ENCODE data around the gene ARMCX6.
A peak's percentile ranks its signal among the peaks of the same experiment; 100 is the strongest.
"Not testable (repeated sequence)": the region's sequence is repeated elsewhere in the genome, so short reads cannot be mapped to it uniquely, and the experiment has no call there.

The ARMCX6 gene

GRCh38 chrX:101617211-101618191 lies at the start of gene ARMCX6:
TSS of gene ARMCX6 (minus strand) at chrX:101618000. CDS start at chrX:101616620, 1,380 bp downstream.
- no peak for FAIRE-seq

GRCh38 chrX:101659601-101660063 lies 41.8 kb upstream of the ARMCX6 start, which contains the start of gene ARMCX2:
TSS of gene ARMCX2 (minus strand) at chrX:101659850. CDS start at chrX:101657588, 2,262 bp downstream.
- no peak for FAIRE-seq

GRCh38 chrX:101658661-101659491 lies 41.1 kb upstream of the ARMCX6 start:
- no peak for FAIRE-seq

GRCh38 chrX:101657495-101657894 lies 39.7 kb upstream of the ARMCX6 start:
- FAIRE-seq = no peak

- no peak for FAIRE-seq
Observed at GRCh38 chrX:101656817-101657216, 39.0 kb upstream of the ARMCX6 start.

- FAIRE-seq = no peak
Observed at GRCh38 chrX:101655534-101655933, 37.7 kb upstream of the ARMCX6 start.

- FAIRE-seq = not testable (repeated sequence)
Observed at GRCh38 chrX:101647716-101648115, 29.9 kb upstream of the ARMCX6 start.

GRCh38 chrX:101642093-101642492 lies 24.3 kb upstream of the ARMCX6 start:
- FAIRE-seq = no peak

GRCh38 chrX:101639583-101639982 lies 21.8 kb upstream of the ARMCX6 start:
- no peak for FAIRE-seq

GRCh38 chrX:101619364-101619763 lies 1.6 kb upstream of the ARMCX6 start:
- FAIRE-seq = no peak

GRCh38 chrX:101605728-101606127 lies 12.1 kb downstream of the ARMCX6 start:
- FAIRE-seq = no peak

- FAIRE-seq = no peak
Observed at GRCh38 chrX:101605146-101605545, 12.7 kb downstream of the ARMCX6 start.

- FAIRE-seq = no peak
Observed at GRCh38 chrX:101602077-101602476, 15.7 kb downstream of the ARMCX6 start.

GRCh38 chrX:101599592-101599991 lies 18.2 kb downstream of the ARMCX6 start:
- FAIRE-seq = not testable (repeated sequence)

- FAIRE-seq = peak; percentile 73
Observed at GRCh38 chrX:101595739-101596419, 21.9 kb downstream of the ARMCX6 start.
